ENCODE data around the gene PREX1. TPM values are rescaled to one million over a fixed set of nuclear protein-coding genes. Genes with fewer than 3 reads are reported as not detected.
"Not testable (repeated sequence)": the region's sequence is repeated elsewhere in the genome, so short reads cannot be mapped to it uniquely, and the experiment has no call there.

Gene PREX1
- total RNA-seq, 1 donor from 2014 or later, result 19.9 TPM

- no peak for DNase-seq (ENCODE audit: low spot score)
These were observed 15.0 kb downstream of the PREX1 start for GRCh38 chr20:48812600-48813445.

- not testable (repeated sequence) for DNase-seq (ENCODE audit: low spot score)
These were observed 15.7 kb downstream of the PREX1 start for GRCh38 chr20:48812114-48812513.

GRCh38 chr20:48809673-48810072 lies 18.1 kb downstream of the PREX1 start:
- no peak for DNase-seq (ENCODE audit: low spot score)

- DNase-seq (ENCODE audit: low spot score), result no peak
These were observed 19.3 kb downstream of the PREX1 start for GRCh38 chr20:48808382-48809034.

GRCh38 chr20:48807586-48808381 lies 20.0 kb downstream of the PREX1 start:
- no peak for DNase-seq (ENCODE audit: low spot score)

- no peak for DNase-seq (ENCODE audit: low spot score)
These were observed 20.7 kb downstream of the PREX1 start for GRCh38 chr20:48807051-48807450.

GRCh38 chr20:48805716-48806115 lies 22.1 kb downstream of the PREX1 start:
- no peak for DNase-seq (ENCODE audit: low spot score)

GRCh38 chr20:48805286-48805685 lies 22.5 kb downstream of the PREX1 start:
- DNase-seq (ENCODE audit: low spot score), result no peak

- DNase-seq (ENCODE audit: low spot score), result no peak
These were observed 23.4 kb downstream of the PREX1 start for GRCh38 chr20:48804300-48804980.

GRCh38 chr20:48803176-48804053 lies 24.4 kb downstream of the PREX1 start:
- DNase-seq (ENCODE audit: low spot score), result no peak

GRCh38 chr20:48802647-48803046 lies 25.2 kb downstream of the PREX1 start:
- no peak for DNase-seq (ENCODE audit: low spot score)

GRCh38 chr20:48802216-48802615 lies 25.6 kb downstream of the PREX1 start:
- no peak for DNase-seq (ENCODE audit: low spot score)

GRCh38 chr20:48801197-48801596 lies 26.6 kb downstream of the PREX1 start:
- DNase-seq (ENCODE audit: low spot score), result no peak

GRCh38 chr20:48800177-48800576 lies 27.6 kb downstream of the PREX1 start:
- no peak for DNase-seq (ENCODE audit: low spot score)

GRCh38 chr20:48799328-48800105 lies 28.3 kb downstream of the PREX1 start:
- DNase-seq (ENCODE audit: low spot score), result no peak

GRCh38 chr20:48797850-48798747 lies 29.7 kb downstream of the PREX1 start:
- DNase-seq (ENCODE audit: low spot score), result no peak

GRCh38 chr20:48797275-48797825 lies 30.4 kb downstream of the PREX1 start:
- no peak for DNase-seq (ENCODE audit: low spot score)

GRCh38 chr20:48795732-48796131 lies 32.1 kb downstream of the PREX1 start:
- no peak for DNase-seq (ENCODE audit: low spot score)

Data from ureter (tissue), 1 donor.